DND-41 (cell line): ENCODE data around the gene FAM163B.

Experiments
- ATAC-seq: fragments of 200-7000 bp; cut with Tn5 transposase; 3 replicates; pipeline ENCODE4 v1.9.1; 2021; ENCODE audit warnings: low read depth; ENCODE audit not compliant: insufficient read depth
- DNase-seq: peaks from one replicate; pipeline ENCODE4 v3.0.0-alpha.2; 2020
- H2AFZ ChIP-seq: 2 replicates; pipeline ENCODE4 v1.6.0; 2012; ENCODE audit warnings: low read depth, low read length
- H3K27ac ChIP-seq: 2 replicates; pipeline ENCODE4 v1.5.1; 2012; ENCODE audit warnings: low read length, inconsistent platforms
- H3K27me3 ChIP-seq: fragments of 200-600 bp; sonication (generic); 2 replicates; pipeline ENCODE4 v1.6.0; 2012; ENCODE audit warnings: low read length, mild to moderate bottlenecking, inconsistent platforms; ENCODE audit not compliant: insufficient read depth, poor library complexity
- H3K36me3 ChIP-seq: 2 replicates; pipeline ENCODE4 v1.5.1; 2012; ENCODE audit warnings: low read length, inconsistent platforms; ENCODE audit not compliant: insufficient read depth
- H3K4me1 ChIP-seq: 2 replicates; pipeline ENCODE4 v1.5.1; 2012; ENCODE audit warnings: mild to moderate bottlenecking, low read length; ENCODE audit not compliant: insufficient read depth
- H3K4me2 ChIP-seq: 2 replicates; pipeline ENCODE4 v1.6.0; 2012; ENCODE audit warnings: mild to moderate bottlenecking, moderate library complexity, low read length, inconsistent platforms; ENCODE audit not compliant: insufficient read depth
- H3K4me3 ChIP-seq, 2 experiments: fragments of 200-600 bp in 1 of 2; shearing (Covaris generic) in 1 of 2; 2 replicates each; pipeline ENCODE4 v1.5.1; 2012 to 2016; ENCODE audit warnings: inconsistent platforms in 2 of 2, low read length in 2 of 2, mild to moderate bottlenecking in 2 of 2, low read depth in 1 of 2, moderate library complexity in 1 of 2
- H3K79me2 ChIP-seq: 2 replicates; pipeline ENCODE4 v1.6.0; 2012; ENCODE audit warnings: low read length, inconsistent platforms; ENCODE audit not compliant: insufficient read depth
- H3K9ac ChIP-seq: 2 replicates; pipeline ENCODE4 v1.6.0; 2012; ENCODE audit warnings: low read depth, mild to moderate bottlenecking, inconsistent platforms, low read length, moderate library complexity
- H3K9me3 ChIP-seq: 2 replicates; pipeline ENCODE4 v1.5.1; 2012; ENCODE audit warnings: low read length, moderate library complexity, mild to moderate bottlenecking, inconsistent platforms; ENCODE audit not compliant: insufficient read depth, severe bottlenecking
- H4K20me1 ChIP-seq: 2 replicates; pipeline ENCODE4 v1.6.0; 2012; ENCODE audit warnings: low read length; ENCODE audit not compliant: insufficient read depth
- CTCF ChIP-seq: IDR thresholded peaks from 2 replicates; pipeline ENCODE4 v1.5.1; 2012; ENCODE audit warnings: borderline replicate concordance, low read length, moderate library complexity, mild to moderate bottlenecking; ENCODE audit not compliant: poor library complexity, severe bottlenecking; ENCODE audit errors: extremely low read depth
- EZH2 ChIP-seq: IDR thresholded peaks from 3 replicates; pipeline ENCODE4 v1.6.1; 2012; ENCODE audit warnings: borderline replicate concordance, low read depth, mild to moderate bottlenecking, moderate library complexity, low read length, inconsistent platforms; ENCODE audit not compliant: severe bottlenecking

Gene FAM163B

GRCh38 chr9:133642708-133643361 lies 33.6 kb upstream of the FAM163B start:
- Histone ChIP-seq H3K27me3 (no peaks in the 10 kb centered on the region), H3K4me2 (no peak overlapping the region)
- no peak for DNase-seq

GRCh38 chr9:133641861-133642595 lies 32.8 kb upstream of the FAM163B start:
- H3K27ac ChIP-seq: no peak overlapping the region
- ATAC-seq (no peak), DNase-seq (no peak)
- no peaks in the 10 kb centered on the region for H3K4me1 ChIP-seq
- TF ChIP-seq EZH2 (no peak), CTCF (no peak)
- H3K9ac ChIP-seq: no peak overlapping the region
- no peaks in the 10 kb centered on the region for H4K20me1 ChIP-seq
- no peaks in the 10 kb centered on the region for H3K36me3 ChIP-seq
- H3K9me3 ChIP-seq: no peaks in the 10 kb centered on the region
- H3K4me3 ChIP-seq: no peak overlapping the region
- H2AFZ ChIP-seq: no peak overlapping the region
- H3K27me3 ChIP-seq: no peaks in the 10 kb centered on the region
- no peaks in the 10 kb centered on the region for H3K79me2 ChIP-seq
- H3K4me2 ChIP-seq: no peak overlapping the region

More at GRCh38 chr9:133642708-133643361, 33.6 kb upstream of the FAM163B start:
- no peak overlapping the region for H3K27ac ChIP-seq
- H4K20me1 ChIP-seq: no peaks in the 10 kb centered on the region
- no peak overlapping the region for H2AFZ ChIP-seq
- no peaks in the 10 kb centered on the region for H3K79me2 ChIP-seq
- no peaks in the 10 kb centered on the region for H3K4me1 ChIP-seq
- no peak for ATAC-seq
- H3K9me3 ChIP-seq: no peaks in the 10 kb centered on the region
- H3K4me3 ChIP-seq: no peak overlapping the region
- TF ChIP-seq EZH2 (no peak), CTCF (no peak)
- H3K9ac ChIP-seq: no peak overlapping the region
- H3K36me3 ChIP-seq: no peaks in the 10 kb centered on the region

- Histone ChIP-seq H3K9ac (no peak overlapping the region), H3K79me2 (no peaks in the 10 kb centered on the region), H3K4me3 (no peak overlapping the region), H3K4me2 (no peak overlapping the region), H3K36me3 (no peaks in the 10 kb centered on the region), H2AFZ (no peak overlapping the region), H3K27me3 (no peaks in the 10 kb centered on the region), H3K9me3 (no peaks in the 10 kb centered on the region), H3K4me1 (no peaks in the 10 kb centered on the region), H3K27ac (no peak overlapping the region), H4K20me1 (no peaks in the 10 kb centered on the region)
- no peak for TF ChIP-seq EZH2
- no peak for TF ChIP-seq CTCF
- no peak for ATAC-seq
- no peak for DNase-seq
Observed at GRCh38 chr9:133641396-133641655, 32.1 kb upstream of the FAM163B start.
